Kidney capillary endothelial cell (primary cell): ENCODE data around the gene ANKS1A.
"Not testable (repeated sequence)": the region's sequence is repeated elsewhere in the genome, so short reads cannot be mapped to it uniquely, and the experiment has no call there.

Experiments used
- DNase-seq: peaks from one replicate; pipeline ENCODE4 v3.0.0-alpha.2; 2018; ENCODE audit warnings: low spot score

ANKS1A gene

DNA sequence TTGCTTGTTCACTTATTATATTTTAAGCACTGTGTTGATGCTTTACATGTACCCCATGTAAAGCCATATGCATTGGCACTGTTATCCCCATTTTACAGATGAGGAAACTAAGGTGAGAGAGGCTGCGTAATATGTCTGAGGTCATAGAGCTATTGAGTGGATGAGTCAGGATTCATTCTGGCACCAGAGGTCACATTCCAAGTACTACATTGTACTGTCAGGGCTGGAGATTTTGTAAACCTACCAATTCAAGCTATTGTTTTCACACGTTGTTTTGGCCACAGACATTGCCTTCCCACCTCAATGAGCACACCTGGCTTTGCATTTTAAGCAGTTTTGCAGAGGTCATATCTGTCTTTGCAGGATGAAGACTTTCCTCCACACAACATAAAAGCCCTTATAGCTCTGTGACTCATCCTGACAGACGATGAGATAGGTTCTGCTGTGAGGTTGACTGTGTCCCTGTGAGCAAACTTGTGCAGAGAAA is 33.2 kb downstream of the ANKS1A start:
- DNase-seq = peak; percentile 47

DNA sequence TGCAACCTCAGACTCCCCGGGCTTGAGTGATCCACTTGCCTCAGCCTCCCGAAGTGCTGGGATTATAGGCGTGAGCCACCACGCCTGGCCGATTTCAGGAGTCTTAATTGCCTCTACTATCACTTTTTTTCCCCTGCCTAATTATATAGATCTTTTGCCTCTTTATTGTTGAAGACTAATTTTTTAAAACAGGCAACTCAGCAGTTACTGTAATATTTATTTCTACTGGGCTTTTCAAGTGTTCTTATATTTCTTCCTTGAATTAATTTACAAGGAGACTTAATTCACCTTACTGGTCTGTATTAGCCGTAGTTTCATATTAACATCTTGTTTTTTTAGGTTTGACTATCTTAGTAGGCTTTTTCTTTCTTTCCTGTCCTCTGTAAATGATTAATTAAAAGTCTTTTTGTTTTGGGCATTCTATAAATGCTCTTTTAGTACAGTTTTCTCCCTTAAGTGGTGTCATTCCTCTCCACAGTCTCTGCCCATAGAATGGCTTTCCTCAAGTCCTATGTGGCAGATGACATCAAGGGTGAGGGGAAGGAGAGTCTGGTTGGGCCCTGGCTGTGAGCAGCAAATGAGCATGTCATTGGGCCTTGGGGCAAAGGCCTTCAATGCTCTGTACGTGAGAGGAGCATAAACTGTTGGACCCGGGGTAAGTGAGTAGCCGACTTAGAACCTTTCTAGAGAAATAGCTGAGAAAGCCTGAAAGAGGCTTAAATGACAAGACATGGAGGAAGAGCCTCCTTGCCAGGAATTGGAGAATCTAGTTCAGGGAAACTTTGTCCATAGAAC is 36.0 kb downstream of the ANKS1A start:
- no peak for DNase-seq

DNA sequence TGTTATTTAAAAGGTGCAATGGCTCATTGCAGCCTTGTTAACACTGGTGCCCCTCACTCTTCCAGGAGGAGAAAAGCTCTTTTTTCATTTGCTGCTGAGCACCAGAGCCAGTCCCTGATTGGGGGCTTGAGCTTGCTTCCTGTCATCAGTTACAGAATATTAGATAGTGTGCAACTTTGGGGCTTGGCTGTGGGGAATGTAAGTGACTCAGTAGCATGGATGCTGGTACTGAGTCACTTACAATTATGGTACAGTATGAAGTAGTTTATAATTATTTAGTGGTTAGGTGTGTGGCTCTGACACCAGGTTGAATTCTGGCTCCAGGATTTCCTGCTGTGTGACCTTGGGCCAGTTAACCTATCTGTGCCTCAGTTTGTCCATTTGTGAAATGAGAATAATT is 37.6 kb downstream of the ANKS1A start:
- DNase-seq = peak; percentile 32

DNA sequence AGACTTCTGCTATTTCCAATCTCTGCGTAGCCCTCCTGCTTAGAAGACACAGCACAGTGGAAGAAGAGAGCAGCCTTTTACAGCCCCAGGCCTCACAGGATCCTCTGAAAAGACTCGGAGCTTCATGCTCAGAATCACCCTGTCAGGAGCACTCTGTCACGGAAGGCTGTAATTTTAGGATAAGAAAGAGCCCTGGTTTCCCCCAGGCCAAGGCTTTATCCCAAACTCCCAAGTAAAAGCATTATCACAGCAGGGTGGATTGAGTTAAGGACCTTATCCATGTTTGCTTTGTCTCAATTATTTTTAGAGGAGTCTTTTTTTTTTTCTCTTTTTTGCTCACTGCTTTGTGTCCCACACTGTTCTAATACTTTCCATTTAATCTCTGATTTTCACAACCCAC is 39.2 kb downstream of the ANKS1A start:
- no peak for DNase-seq

DNA sequence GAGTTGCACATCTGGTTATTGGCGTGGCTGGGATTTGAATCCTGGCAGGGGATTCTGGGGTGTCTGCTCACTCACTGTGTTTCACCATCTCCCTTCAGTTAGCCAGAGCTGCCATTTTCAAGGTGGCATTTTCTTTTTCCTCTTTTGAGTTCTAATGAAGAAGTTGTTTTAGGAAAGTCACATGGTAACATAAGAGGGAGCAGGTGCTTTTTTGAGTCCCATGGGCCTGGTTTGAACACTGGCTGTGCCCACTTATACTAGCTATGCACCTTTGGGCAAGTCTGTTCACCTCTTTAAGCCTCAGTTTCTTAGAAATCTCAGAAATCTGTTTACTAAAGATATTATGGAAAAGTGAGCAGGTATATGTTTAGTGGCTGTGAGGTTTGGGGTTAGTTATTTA is 39.6 kb downstream of the ANKS1A start:
- DNase-seq = no peak

DNA sequence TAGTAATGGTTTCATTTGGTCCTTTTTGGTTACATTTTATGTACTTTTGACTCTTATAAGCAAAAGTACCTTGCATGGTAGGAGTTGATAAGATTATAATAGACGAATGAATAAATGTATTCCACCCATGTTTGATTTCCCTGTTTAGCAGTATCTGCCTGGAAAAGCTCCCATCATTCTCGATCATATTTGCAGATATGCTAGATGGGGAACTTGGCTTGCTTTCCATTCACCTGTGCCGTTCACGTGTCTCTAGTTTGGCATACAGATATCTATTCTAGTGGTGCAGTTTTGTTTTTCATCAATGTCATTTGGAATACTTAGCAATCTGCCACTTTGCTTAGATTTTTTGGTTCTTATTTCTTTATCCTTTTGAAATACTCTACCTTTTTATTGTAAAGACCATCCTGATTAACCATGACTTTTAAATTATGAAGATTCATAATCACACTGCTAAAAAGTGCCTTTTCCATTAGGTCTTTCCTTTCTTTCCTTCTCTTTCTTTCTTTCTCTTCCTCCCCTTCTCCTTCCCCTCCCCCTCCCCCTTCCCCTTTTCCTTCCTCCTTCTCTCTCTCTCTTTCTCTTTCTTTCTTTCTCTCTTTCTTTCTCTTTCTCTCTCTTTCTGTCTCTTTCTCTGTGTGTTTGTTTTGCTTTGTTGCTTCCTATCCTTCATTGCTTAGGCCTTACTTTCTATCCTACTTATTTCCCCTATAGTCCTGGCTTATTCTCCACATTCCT is 40.4 kb downstream of the ANKS1A start:
- no peak for DNase-seq

DNA sequence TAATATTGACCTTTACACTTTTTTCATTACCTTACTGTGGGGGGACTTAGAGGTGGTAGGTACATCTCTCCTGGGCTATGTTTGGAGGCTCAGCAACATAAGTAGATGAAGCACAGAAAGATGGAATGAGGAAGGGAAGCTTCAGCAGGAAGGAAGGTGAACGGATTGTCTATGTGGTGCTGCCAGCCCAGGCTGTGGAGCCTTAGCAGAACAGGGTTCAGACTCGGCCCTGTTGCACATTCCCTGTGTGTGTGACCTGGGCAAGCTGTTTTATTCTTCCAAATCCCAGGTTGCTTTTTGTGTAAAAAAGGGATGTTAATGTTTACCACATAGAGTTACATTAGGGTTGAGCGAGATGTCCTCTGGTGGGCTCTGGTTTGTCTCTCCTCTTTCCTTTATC is 41.2 kb downstream of the ANKS1A start:
- DNase-seq = no peak

DNA sequence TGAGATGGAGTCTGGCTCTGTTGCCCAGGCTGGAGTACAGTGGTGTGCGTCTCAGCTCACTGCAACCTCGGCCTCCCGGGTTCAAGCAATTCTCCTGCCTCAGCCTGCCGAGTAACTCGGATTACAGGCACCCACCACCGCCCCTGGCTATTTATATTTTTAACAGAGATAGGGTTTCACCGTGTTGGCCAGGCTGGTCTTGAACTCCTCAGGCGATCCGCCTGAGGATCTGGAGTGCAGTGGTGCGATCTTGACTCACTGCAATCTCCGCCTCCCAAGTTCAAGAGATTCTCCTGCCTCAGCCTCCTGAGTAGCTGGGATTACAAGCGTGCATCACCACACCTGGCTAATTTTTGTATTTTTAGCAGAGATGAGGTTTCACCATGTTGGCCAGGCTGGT is 43.1 kb downstream of the ANKS1A start:
- not testable (repeated sequence) for DNase-seq

DNA sequence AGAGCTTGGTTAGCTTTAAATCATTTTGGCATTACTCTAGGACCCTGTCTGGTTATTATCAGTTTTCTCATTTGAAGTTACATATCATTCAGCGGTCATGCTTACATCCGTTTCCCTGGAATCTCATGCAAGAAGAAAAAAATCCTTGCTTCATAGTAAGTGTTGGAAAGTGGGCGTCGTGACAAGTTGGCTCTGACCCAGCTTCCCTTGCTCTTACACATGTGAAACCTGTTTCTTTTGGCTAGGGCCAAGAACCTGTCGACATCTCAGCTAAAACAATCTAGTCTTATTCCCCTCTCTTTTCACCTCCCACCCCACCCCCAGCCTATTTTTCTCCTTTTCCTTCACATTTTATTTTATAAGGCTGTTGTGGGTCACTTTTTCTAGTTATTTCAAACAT is 45.5 kb downstream of the ANKS1A start:
- DNase-seq = no peak

DNA sequence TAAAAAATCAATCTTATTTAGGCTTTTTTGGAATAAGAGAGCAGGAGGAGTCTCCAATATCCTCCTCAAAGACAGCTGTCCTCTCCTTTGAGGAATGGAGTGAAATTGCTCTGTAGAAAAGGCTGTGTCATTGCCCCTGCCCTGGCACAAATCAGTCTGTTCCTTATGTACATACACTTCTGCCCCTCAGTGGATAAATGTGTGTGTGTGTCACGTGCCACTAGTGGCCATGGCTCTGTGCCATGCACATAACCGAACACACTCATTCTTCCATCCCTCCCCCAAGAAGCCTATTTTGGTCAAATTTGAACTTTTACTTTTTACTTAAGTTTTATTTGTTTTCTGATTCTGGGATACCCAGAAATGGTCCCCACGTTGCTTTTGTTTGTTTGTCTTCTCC is 49.2 kb downstream of the ANKS1A start:
- DNase-seq = no peak

DNA sequence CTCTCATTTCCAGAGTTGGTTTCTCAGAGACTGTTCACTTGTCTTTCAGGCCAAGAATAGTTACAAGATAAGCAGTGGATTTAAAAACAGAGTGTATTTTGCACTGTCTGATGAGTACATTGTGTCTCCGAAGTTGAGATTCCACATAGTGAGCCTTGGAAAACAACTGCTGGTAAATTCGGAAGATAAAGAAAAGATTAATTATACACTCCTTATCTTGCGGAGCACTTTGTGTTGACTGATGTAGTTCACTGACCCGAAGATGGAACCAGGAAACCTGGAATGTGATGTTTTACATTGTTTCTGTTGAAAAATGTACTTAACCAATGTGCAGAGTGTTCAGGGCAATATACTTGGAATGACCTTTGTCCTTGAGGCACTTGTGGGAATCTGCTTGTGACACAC is 51.0 kb downstream of the ANKS1A start:
- no peak for DNase-seq

DNA sequence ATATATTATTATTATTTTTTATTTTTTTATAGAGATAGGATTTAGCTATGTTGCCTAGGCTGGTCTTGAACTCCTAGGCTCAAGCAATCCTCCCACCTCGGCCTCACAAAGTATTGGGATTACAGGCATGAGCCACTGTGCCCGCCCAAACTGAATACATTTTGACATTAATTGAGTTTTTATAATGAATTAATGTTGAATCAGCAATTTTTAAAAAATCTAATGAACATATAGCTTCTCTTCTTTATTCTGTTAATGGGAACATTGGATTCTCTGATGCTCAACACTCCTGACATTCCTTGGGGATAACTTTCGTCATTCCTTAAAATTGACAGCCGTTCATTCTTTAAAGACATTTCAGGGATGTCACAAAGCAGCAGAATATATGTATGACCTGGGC is 52.4 kb downstream of the ANKS1A start:
- DNase-seq = no peak

DNA sequence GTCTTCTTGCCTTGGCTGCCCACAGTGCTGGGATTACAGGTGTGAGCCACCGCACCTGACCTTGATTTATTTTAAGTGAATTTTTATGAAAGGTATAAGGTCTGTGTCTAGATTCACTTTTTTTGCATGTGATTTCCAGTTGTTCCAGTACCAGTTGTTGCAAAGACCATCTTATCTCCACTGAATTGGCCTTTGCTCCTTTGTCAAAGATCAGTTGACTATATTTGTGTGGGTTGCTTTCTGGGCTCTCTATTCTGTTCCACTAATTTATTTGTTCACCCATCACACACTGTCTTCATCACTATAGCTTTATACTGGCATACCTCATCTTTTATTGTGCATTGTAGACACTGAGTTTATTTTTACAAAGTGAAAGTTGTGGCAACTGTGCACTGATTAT is 56.3 kb downstream of the ANKS1A start:
- DNase-seq = no peak

DNA sequence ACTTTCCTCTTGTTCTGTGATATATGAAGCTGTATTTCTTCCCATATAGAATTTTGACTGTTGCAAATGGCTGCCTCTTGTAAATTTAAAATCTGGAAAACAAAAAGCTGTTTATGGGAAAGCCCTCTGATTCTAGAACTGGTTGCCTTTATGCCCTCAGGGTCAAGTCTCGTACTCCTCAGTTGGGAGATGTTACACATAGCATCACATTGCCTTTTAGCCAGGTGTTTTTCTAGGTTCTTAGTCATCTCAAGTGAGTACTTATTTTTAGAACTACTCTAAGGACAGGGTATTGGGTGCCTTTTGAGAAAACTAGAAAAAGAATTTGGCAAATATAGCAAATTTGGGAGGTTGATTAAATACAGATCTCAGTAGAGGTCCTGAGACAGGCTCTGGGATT is 58.5 kb downstream of the ANKS1A start:
- no peak for DNase-seq

DNA sequence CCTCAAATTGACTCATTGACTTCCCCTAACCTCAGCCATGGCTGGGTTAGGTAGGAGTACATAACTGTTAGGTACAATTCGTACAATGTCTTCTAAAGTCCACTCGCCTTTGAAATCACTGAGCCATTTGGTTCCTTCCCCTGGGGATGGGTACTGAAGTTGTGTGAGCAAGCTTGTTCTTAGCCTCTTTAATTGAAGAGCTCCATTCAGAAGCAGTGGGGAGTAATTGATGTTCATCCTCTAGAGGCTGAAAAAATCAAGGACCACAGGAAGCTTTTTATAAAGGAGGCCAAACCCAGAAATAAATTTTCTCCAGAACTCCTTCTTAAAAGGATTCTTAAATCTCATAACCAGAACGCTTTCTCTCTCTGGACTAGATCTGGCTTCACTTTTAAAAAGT is 60.6 kb downstream of the ANKS1A start:
- no peak for DNase-seq

DNA sequence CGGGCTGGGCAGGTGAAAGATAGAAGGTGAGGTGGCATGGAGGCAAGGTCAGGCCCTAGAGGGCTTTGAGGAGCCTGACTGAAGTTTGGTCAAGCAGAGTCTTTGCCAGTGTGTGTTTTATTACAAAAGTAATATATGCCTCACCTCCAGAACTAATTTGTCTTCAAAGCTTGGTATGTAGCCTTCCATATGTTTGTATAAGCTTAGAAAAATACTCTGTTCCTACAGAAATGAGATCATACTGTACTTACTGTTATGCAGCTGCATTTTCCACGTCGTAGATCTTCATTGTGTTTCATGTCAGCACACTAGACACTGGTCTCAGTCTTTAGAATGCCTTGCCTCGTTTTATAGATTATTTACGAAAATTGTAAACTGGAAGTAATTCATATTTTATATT is 61.8 kb downstream of the ANKS1A start:
- DNase-seq = no peak

DNA sequence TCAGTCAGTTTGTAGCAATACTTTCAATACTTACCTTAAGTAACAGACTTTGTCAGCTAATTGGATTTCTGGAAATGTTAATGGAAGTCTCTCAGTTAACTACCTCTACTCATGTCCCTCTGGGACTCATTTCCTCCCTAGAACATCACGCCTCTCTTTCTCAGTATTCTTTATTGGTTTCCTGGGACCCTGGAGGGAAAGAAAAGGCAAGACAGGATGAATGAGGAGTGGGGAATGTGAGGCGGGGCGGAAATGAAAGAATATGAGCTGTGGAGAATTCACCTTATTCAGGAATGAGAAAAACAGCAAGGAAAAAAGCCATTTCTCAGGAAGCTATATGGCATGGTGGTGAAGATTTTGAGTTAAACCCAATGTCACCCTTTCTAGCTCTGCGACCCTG is 62.7 kb downstream of the ANKS1A start:
- DNase-seq = no peak

DNA sequence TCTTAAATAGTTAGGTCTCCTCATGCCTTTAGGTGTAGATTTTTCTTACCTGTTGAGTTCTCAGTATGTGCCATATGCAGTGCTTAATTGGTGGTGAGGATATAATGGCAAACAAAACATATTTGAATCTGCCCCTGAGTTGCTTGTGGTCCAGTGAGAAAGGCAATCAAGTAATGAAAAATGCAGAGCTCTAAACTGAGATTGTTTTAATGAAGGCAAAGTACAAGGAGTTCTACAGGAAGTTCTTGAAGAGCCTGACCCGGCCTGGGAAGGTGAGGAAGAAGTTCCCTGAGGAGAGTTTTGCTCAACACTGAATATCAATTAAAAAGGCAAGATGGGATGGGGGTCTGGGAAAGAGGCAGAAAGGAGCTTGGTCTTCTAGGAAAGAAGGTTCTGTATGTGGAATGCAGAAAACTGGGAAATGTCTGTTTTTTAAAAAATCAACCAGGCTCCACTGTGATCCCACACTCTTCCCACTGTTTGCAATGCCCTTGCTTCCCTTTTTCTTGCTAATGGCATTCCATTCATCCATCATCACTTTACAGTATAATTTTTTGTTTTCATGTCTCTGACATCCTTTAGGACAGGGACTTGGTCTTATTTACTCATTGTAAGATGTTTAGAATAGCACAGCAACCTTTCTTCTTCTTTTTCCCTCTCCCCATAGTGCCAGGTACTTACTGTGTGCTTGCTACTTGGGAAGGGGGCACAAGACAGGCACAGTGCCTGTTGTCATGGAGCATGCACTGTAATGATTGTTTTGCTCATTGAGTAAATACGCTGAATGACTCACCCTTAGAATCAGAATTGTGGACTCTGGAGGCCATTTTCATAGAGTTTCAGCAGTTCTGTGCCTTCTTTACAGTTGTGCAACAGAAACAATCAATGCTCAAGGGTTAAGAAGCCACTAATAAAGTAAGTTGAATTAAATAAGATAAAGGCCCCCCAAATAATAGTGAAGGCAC is 64.3 kb downstream of the ANKS1A start:
- DNase-seq = no peak

DNA sequence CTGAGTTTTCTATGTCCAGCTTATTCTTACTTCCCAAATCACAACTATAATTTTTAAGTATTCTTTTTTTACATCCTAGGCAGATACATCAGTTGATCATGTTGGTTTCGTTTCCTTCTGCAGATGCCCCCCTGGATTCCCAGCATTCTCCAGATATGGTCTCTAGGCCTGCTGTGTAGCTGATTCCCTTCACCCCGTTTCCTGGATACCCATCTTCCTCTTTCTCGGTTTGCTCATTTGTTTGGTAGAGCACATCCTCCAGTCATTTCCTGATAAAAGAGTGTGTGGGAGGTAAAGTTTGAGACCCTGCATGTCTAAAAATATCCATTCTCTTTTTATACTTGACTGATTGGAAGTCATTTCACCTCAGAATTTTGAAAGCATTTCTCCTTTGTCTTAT is 66.4 kb downstream of the ANKS1A start:
- DNase-seq = no peak

DNA sequence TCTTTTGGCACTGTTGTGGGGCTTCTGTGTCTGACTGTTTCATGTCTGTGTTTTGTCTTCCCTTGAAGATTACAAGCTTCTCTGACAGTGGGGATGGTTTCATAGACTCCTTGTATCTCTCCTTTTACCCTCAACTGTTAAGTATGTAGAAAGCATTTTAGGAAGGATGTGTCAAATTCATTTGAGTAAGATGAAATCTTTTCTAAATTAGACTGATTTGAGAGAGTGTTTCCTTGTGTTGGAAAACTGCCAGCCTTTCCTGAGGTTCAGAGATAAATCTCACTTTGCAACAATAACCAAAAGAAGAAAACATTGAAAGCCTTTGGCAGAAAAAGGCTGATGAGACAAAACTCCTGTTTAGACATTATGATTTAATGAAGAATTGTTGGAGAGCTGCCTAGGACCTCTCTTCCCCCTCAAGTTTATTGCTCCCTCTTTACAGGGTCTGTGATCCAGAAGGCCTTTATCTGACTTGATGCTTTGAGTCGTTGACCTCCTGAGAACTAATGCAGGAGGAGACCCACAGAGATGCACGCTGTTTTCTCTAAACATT is 68.3 kb downstream of the ANKS1A start:
- DNase-seq = no peak

DNA sequence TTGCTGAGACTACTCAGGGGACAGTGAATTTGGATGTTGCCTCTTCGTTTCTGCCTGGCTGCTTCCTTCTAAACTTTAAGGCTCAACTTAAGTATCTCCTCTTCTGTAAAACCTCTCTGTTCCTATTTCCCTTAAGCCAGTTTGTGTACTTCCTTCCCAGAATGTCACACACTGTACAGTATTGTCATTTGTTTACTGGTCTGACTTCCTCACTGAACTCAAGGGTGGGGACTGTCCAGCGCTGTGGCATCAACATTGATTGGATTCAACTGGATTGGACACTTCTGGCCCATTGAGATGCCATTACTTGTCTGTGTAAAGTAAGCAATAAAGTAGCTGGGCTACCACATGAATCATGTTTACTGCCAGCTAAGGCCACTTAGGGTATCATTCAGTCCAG is 69.7 kb downstream of the ANKS1A start:
- no peak for DNase-seq

DNA sequence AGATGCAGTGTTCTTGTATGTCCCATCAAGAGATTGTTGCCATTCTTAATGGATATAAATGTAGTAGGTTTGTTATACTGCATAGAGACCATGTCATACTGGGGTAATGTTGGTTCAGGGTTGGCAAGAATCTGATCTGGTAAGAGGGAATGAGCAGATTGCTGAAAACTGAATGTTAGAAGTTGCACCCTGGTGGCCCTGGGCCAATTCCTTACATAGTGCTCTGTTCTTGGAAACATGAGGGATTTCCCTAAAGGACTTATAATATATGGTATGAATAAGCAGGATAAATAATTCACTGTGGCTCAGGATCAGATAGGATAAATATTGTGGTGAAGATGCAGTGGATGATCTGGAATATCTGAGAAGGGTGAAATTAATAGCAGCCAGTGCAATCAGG is 70.2 kb downstream of the ANKS1A start:
- DNase-seq = no peak
